Retina (tissue), 1 donor: Measurements from ENCODE around the gene RIMS4.
A peak's percentile ranks its signal among the peaks of the same experiment; 100 is the strongest.

Experiments used
- DNase-seq: peaks from one replicate; pipeline ENCODE4 v3.0.0-alpha.2; 2016

Gene RIMS4

GRCh38 chr20:44810391-44811149 is at the start of gene RIMS4:
Gene RIMS4 (minus strand): TSS chr20:44810546. CDS start chr20:44810271, 275 bp downstream.
- peak; percentile 63 for DNase-seq

- DNase-seq, result no peak
Measured at GRCh38 chr20:44858606-44859360, 48.4 kb upstream of the RIMS4 start.

GRCh38 chr20:44856856-44857448 is 46.6 kb upstream of the RIMS4 start:
- no peak for DNase-seq

GRCh38 chr20:44856442-44856841 is 46.1 kb upstream of the RIMS4 start:
- no peak for DNase-seq

GRCh38 chr20:44851545-44851944 is 41.2 kb upstream of the RIMS4 start:
- DNase-seq, result no peak

GRCh38 chr20:44850837-44851236 is 40.5 kb upstream of the RIMS4 start:
- no peak for DNase-seq

GRCh38 chr20:44850272-44850671 is 39.9 kb upstream of the RIMS4 start:
- DNase-seq, result no peak

GRCh38 chr20:44849703-44850102 is 39.4 kb upstream of the RIMS4 start:
- no peak for DNase-seq

- no peak for DNase-seq
Measured at GRCh38 chr20:44848254-44849015, 38.1 kb upstream of the RIMS4 start.

- no peak for DNase-seq
Measured at GRCh38 chr20:44843876-44844275, 33.5 kb upstream of the RIMS4 start.

- no peak for DNase-seq
Measured at GRCh38 chr20:44841955-44842354, 31.6 kb upstream of the RIMS4 start.

GRCh38 chr20:44840826-44841225 is 30.5 kb upstream of the RIMS4 start:
- DNase-seq, result no peak

GRCh38 chr20:44839481-44839880 is 29.1 kb upstream of the RIMS4 start:
- DNase-seq, result no peak

GRCh38 chr20:44838521-44838920 is 28.2 kb upstream of the RIMS4 start:
- no peak for DNase-seq

GRCh38 chr20:44837946-44838345 is 27.6 kb upstream of the RIMS4 start:
- no peak for DNase-seq

GRCh38 chr20:44836601-44837120 is 26.3 kb upstream of the RIMS4 start:
- DNase-seq, result no peak

GRCh38 chr20:44835661-44836221 is 25.4 kb upstream of the RIMS4 start:
- no peak for DNase-seq

- no peak for DNase-seq
Measured at GRCh38 chr20:44835116-44835515, 24.8 kb upstream of the RIMS4 start.

GRCh38 chr20:44834693-44835092 is 24.3 kb upstream of the RIMS4 start:
- DNase-seq, result no peak

GRCh38 chr20:44833437-44833836 is 23.1 kb upstream of the RIMS4 start:
- DNase-seq, result no peak

- DNase-seq, result peak; percentile 69
Measured at GRCh38 chr20:44832724-44833123, 22.4 kb upstream of the RIMS4 start.

- no peak for DNase-seq
Measured at GRCh38 chr20:44830995-44831394, 20.6 kb upstream of the RIMS4 start.

GRCh38 chr20:44830523-44830922 is 20.2 kb upstream of the RIMS4 start:
- DNase-seq, result no peak
